PC-3 (cell line): ENCODE measurements around the gene COPS6. TPM values are rescaled to one million over a fixed set of nuclear protein-coding genes. Genes with fewer than 3 reads are reported as not detected.

Experiments used
- ATAC-seq: fragments of 200-7000 bp; cut with Tn5 transposase; 2 replicates; pipeline ENCODE4 v1.9.1; 2020; ENCODE audit warnings: mild to moderate bottlenecking, moderate library complexity
- BruUV-seq: library from RNA; stranded (reverse); fragments of 400-500 nt; replicated peaks from 2 replicates; lab custom pipeline; 2021; lab: Mats Ljungman, UMichigan
- CTCF ChIA-PET: fragments of 300-600 bp; sonication (Branson Sonifier 250); formaldehyde crosslinking; loops from one replicate; lab custom pipeline; 2022; ENCODE audit warnings: antibody characterized with exemption; lab: Charles Lee
- POLR2A ChIA-PET: fragments of 300-600 bp; sonication (Branson Sonifier 250); formaldehyde crosslinking; loops from one replicate; lab custom pipeline; 2022; ENCODE audit warnings: antibody characterized with exemption; ENCODE audit not compliant: unreplicated experiment; lab: Charles Lee
- DNase-seq: peaks from one replicate; pipeline ENCODE4 v3.0.0-alpha.2; 2015
- H2AFZ ChIP-seq: fragments of 300-600 bp; sonication (generic); 2 replicates; pipeline ENCODE4 v1.6.0; 2016; ENCODE audit warnings: antibody characterized with exemption, low read length
- H3F3A ChIP-seq: fragments of 300-600 bp; sonication (generic); one replicate; pipeline ENCODE4 v1.6.0; 2017; ENCODE audit warnings: antibody characterized with exemption, low read length, control low read depth, mild to moderate bottlenecking; ENCODE audit not compliant: unreplicated experiment
- H3K27ac ChIP-seq: fragments of 300-600 bp; sonication (generic); 2 replicates; pipeline ENCODE4 v1.5.1; 2016; ENCODE audit warnings: mild to moderate bottlenecking, low read length
- H3K27me3 ChIP-seq: fragments of 300-600 bp; sonication (generic); 2 replicates; pipeline ENCODE4 v1.6.1; 2016; ENCODE audit warnings: low read length, mixed read lengths
- H3K36me3 ChIP-seq: fragments of 300-600 bp; sonication (generic); 2 replicates; pipeline ENCODE4 v1.6.1; 2016; ENCODE audit warnings: low read depth, mixed run types, low read length, mixed read lengths
- H3K4me1 ChIP-seq: fragments of 300-600 bp; sonication (generic); 2 replicates; pipeline ENCODE4 v1.5.1; 2016; ENCODE audit warnings: low read length; ENCODE audit not compliant: insufficient read depth
- H3K4me2 ChIP-seq: fragments of 300-600 bp; sonication (generic); 2 replicates; pipeline ENCODE4 v1.6.0; 2016; ENCODE audit warnings: low read length
- H3K4me3 ChIP-seq: fragments of 300-600 bp; sonication (generic); 2 replicates; pipeline ENCODE4 v1.5.1; 2016; ENCODE audit warnings: mild to moderate bottlenecking, low read length, mixed read lengths
- H3K79me2 ChIP-seq: fragments of 300-600 bp; sonication (generic); 2 replicates; pipeline ENCODE4 v1.6.1; 2017; ENCODE audit warnings: low read length, mixed read lengths
- H3K9ac ChIP-seq: fragments of 300-600 bp; sonication (generic); 2 replicates; pipeline ENCODE4 v1.6.0; 2016; ENCODE audit warnings: mild to moderate bottlenecking, low read length
- H3K9me2 ChIP-seq: fragments of 300-600 bp; sonication (generic); replicated peaks from 2 replicates; pipeline ENCODE4 v1.6.1; 2016; ENCODE audit warnings: mixed run types, low read length, mixed read lengths
- H3K9me3 ChIP-seq: fragments of 300-600 bp; sonication (generic); 2 replicates; pipeline ENCODE4 v1.6.1; 2016; ENCODE audit warnings: low read length, mixed read lengths
- H4K20me1 ChIP-seq: fragments of 300-600 bp; sonication (generic); 2 replicates; pipeline ENCODE4 v1.6.1; 2016; ENCODE audit warnings: low read length, mixed read lengths
- EZH2 ChIP-seq: fragments of 300-600 bp; sonication (generic); IDR thresholded peaks from one replicate; pipeline ENCODE4 v1.6.1; 2017; ENCODE audit warnings: antibody characterized with exemption, mild to moderate bottlenecking, low read length; ENCODE audit not compliant: unreplicated experiment
- EZH2phosphoT487 ChIP-seq: fragments of 300-600 bp; sonication (generic); IDR thresholded peaks from 2 replicates; pipeline ENCODE4 v1.6.1; 2018; ENCODE audit warnings: mild to moderate bottlenecking, antibody characterized with exemption, low read length, borderline replicate concordance
- intact Hi-C: fragments of 100-400 bp; cut with micrococcal nuclease; formaldehyde crosslinking; loops from 2 replicates; pipeline ENCODE4 v1.9.0; 2023
- total RNA-seq: library from RNA; depleted of rRNA; stranded (reverse); fragments of >200 nt; gene quantifications from 2 replicates; pipeline ENCODE4 v1.2.3, GENCODE V29; 2014
- TF ChIP-seq, protein P1 (sequence below): fragments of 300-600 bp; sonication (generic); conservative IDR thresholded peaks from 2 replicates; pipeline ENCODE4 v1.5.1; 2017; ENCODE audit warnings: antibody characterized with exemption, low read depth, mild to moderate bottlenecking, low read length

Gene COPS6
- total RNA-seq, 1 experiment from 2014 or later = 110 TPM

DNA sequence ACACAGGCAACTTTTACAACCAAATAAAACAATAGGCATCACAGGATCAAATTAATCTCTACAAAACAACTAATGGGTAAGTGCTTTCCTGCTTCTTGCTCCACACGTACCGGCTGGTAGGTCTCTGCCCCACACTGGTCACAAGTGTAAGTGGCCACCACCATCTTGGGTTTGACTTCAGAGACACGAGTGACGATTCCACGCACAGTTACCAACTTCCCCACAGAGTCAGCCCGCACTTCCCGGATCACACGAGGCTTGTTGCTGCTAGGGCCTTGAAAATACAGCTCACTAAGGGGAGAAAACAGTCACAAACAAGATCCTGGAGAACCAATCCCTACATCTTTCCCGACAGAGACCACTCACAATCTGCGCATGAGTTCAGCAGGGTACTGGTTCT is 10.1 kb downstream of the COPS6 start:
- Histone ChIP-seq H3K9ac (no peak overlapping the region; the same call in 1 of the 2 replicates), H3K9me2 (no peaks in the 10 kb centered on the region), H3K4me2 (peak overlapping the region; percentile 95), H3K79me2 (peaks cover 54% of the 10 kb centered on the region), H3K36me3 (peaks cover 57% of the 10 kb centered on the region), H3K27me3 (no peaks in the 10 kb centered on the region), H3K4me3 (peak overlapping the region; percentile 80; the same call in 1 of the 2 replicates), H3F3A (no peaks in the 10 kb centered on the region), H3K4me1 (peaks cover 19% of the 10 kb centered on the region), H4K20me1 (peaks cover 27% of the 10 kb centered on the region), H3K9me3 (no peaks in the 10 kb centered on the region), H2AFZ (no peak overlapping the region), H3K27ac (no peak overlapping the region)
- POLR2A ChIA-PET = interaction anchor here (0.9 kb wide), 1 partner anchor 16 kb away, joined by 30 read pairs; no protein-coding TSS in a partner anchor
- intact Hi-C loops = no loop called here
- TF ChIP-seq EZH2phosphoT487 (no peak), EZH2 (no peak)
- TF ChIP-seq, protein P1, sequence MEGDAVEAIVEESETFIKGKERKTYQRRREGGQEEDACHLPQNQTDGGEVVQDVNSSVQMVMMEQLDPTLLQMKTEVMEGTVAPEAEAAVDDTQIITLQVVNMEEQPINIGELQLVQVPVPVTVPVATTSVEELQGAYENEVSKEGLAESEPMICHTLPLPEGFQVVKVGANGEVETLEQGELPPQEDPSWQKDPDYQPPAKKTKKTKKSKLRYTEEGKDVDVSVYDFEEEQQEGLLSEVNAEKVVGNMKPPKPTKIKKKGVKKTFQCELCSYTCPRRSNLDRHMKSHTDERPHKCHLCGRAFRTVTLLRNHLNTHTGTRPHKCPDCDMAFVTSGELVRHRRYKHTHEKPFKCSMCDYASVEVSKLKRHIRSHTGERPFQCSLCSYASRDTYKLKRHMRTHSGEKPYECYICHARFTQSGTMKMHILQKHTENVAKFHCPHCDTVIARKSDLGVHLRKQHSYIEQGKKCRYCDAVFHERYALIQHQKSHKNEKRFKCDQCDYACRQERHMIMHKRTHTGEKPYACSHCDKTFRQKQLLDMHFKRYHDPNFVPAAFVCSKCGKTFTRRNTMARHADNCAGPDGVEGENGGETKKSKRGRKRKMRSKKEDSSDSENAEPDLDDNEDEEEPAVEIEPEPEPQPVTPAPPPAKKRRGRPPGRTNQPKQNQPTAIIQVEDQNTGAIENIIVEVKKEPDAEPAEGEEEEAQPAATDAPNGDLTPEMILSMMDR = no peak
- CTCF ChIA-PET = no interaction called here
- BruUV-seq = no TSS peak
- DNase-seq (no peak), ATAC-seq (no peak)

GRCh38 chr7:100099452-100099851 is 10.7 kb downstream of the COPS6 start:
- intact Hi-C loops = no loop called here
- CTCF ChIA-PET = no interaction called here
- H3K4me2 ChIP-seq = peak overlapping the region; percentile 95
- POLR2A ChIA-PET = interaction anchor here (0.9 kb wide), 1 partner anchor 17 kb away, joined by 30 read pairs; no protein-coding TSS in a partner anchor
- TF ChIP-seq, protein P1 = no peak
- TF ChIP-seq EZH2phosphoT487 (no peak), EZH2 (no peak)
- no TSS peak for BruUV-seq
- no peaks in the 10 kb centered on the region for H3F3A ChIP-seq
- peaks cover 52% of the 10 kb centered on the region for H3K36me3 ChIP-seq
- H3K9me3 ChIP-seq = no peaks in the 10 kb centered on the region
- ATAC-seq (no peak), DNase-seq (no peak)
- H3K79me2 ChIP-seq = peaks cover 53% of the 10 kb centered on the region
- H2AFZ ChIP-seq = no peak overlapping the region
- no peaks in the 10 kb centered on the region for H3K27me3 ChIP-seq
- peak overlapping the region; percentile 80 for H3K4me3 ChIP-seq
- peak overlapping the region; percentile 100 for H3K9ac ChIP-seq
- H3K27ac ChIP-seq = no peak overlapping the region
- peaks cover 19% of the 10 kb centered on the region for H3K4me1 ChIP-seq
- H4K20me1 ChIP-seq = peaks cover 27% of the 10 kb centered on the region
- no peaks in the 10 kb centered on the region for H3K9me2 ChIP-seq

GRCh38 chr7:100100420-100101015 is 11.7 kb downstream of the COPS6 start:
- no TSS peak for BruUV-seq
- Histone ChIP-seq H2AFZ (peak overlapping the region; percentile 61), H3K9ac (peak overlapping the region; percentile 100), H3K79me2 (peaks cover 48% of the 10 kb centered on the region), H3K4me3 (peak overlapping the region; percentile 80), H3F3A (no peaks in the 10 kb centered on the region), H3K4me2 (peak overlapping the region; percentile 95), H4K20me1 (peaks cover 27% of the 10 kb centered on the region), H3K4me1 (peaks cover 19% of the 10 kb centered on the region), H3K27me3 (no peaks in the 10 kb centered on the region), H3K27ac (peak overlapping the region; percentile 93), H3K9me2 (no peaks in the 10 kb centered on the region), H3K36me3 (peaks cover 42% of the 10 kb centered on the region), H3K9me3 (no peaks in the 10 kb centered on the region)
- ATAC-seq (peak; percentile 79), DNase-seq (peak; percentile 92)
- TF ChIP-seq, protein P1 = no peak
- intact Hi-C loops = loop anchor here (1.0 to 2.0 kb wide), 3 partner anchors 11 to 26 kb away; partner anchors contain the start of genes CNPY4, MBLAC1 and TAF6
- POLR2A ChIA-PET = interaction anchor here (0.6 to 1.9 kb wide), 3 partner anchors 18 to 927 kb away, joined by 3 to 9 read pairs (median 3); no protein-coding TSS in a partner anchor
- CTCF ChIA-PET = interaction anchor here (0.6 kb wide), 1 partner anchor 18 kb away, joined by 6 read pairs; no protein-coding TSS in a partner anchor
